ENCODE measurements around the gene NEK7.
"Not testable (repeated sequence)": the region's sequence is repeated elsewhere in the genome, so short reads cannot be mapped to it uniquely, and the experiment has no call there.

The NEK7 gene

GRCh38 chr1:198212126-198212525 lies 55.3 kb downstream of the NEK7 start:
- DNase-seq, result no peak

- DNase-seq, result no peak
These were observed 55.9 kb downstream of the NEK7 start for GRCh38 chr1:198212675-198213074.

- no peak for DNase-seq
These were observed 58.1 kb downstream of the NEK7 start for GRCh38 chr1:198214924-198215323.

- no peak for DNase-seq
These were observed 63.6 kb downstream of the NEK7 start for GRCh38 chr1:198220428-198220827.

GRCh38 chr1:198227010-198227409 lies 70.2 kb downstream of the NEK7 start:
- DNase-seq, result not testable (repeated sequence)

- not testable (repeated sequence) for DNase-seq
These were observed 70.7 kb downstream of the NEK7 start for GRCh38 chr1:198227454-198227853.

- DNase-seq, result no peak
These were observed 72.1 kb downstream of the NEK7 start for GRCh38 chr1:198228925-198229324.

- no peak for DNase-seq
These were observed 75.0 kb downstream of the NEK7 start for GRCh38 chr1:198231779-198232178.

- no peak for DNase-seq
These were observed 75.6 kb downstream of the NEK7 start for GRCh38 chr1:198232378-198232777.

- DNase-seq, result no peak
These were observed 76.3 kb downstream of the NEK7 start for GRCh38 chr1:198232940-198233675.

- no peak for DNase-seq
These were observed 77.9 kb downstream of the NEK7 start for GRCh38 chr1:198234520-198235251.

GRCh38 chr1:198238121-198238520 lies 81.3 kb downstream of the NEK7 start:
- no peak for DNase-seq

- no peak for DNase-seq
These were observed 84.8 kb downstream of the NEK7 start for GRCh38 chr1:198241553-198241952.

GRCh38 chr1:198244772-198245171 lies 88.0 kb downstream of the NEK7 start:
- no peak for DNase-seq

- DNase-seq, result no peak
These were observed 88.6 kb downstream of the NEK7 start for GRCh38 chr1:198245379-198245778.

- no peak for DNase-seq
These were observed 89.5 kb downstream of the NEK7 start for GRCh38 chr1:198246337-198246736.

- no peak for DNase-seq
These were observed 96.5 kb downstream of the NEK7 start for GRCh38 chr1:198253259-198253658.

- DNase-seq, result no peak
These were observed 96.9 kb downstream of the NEK7 start for GRCh38 chr1:198253668-198254067.

- no peak for DNase-seq
These were observed 97.7 kb downstream of the NEK7 start for GRCh38 chr1:198254521-198254920.

- DNase-seq, result no peak
These were observed 98.2 kb downstream of the NEK7 start for GRCh38 chr1:198254948-198255347.

GRCh38 chr1:198255784-198256183 lies 99.0 kb downstream of the NEK7 start:
- no peak for DNase-seq

- no peak for DNase-seq
These were observed 101.7 kb downstream of the NEK7 start for GRCh38 chr1:198258491-198258890.

- no peak for DNase-seq
These were observed 102.7 kb downstream of the NEK7 start for GRCh38 chr1:198259333-198260074.

- DNase-seq, result no peak
These were observed 105.1 kb downstream of the NEK7 start for GRCh38 chr1:198261886-198262285.

Measured in activated effector memory CD4-positive, alpha-beta T cell treated with anti-CD3 and anti-CD28 coated beads, Interleukin-2, amount 50 U/mL, for 16 hours (primary cell).